ENCODE data around the gene TXNDC17. TPM values are rescaled to one million over a fixed set of nuclear protein-coding genes. Genes with fewer than 3 reads are reported as not detected.
"Not testable (repeated sequence)": the region's sequence is repeated elsewhere in the genome, so short reads cannot be mapped to it uniquely, and the experiment has no call there.

The TXNDC17 gene
- total and polyA plus RNA-seq, 7 donors, result 27.5 to 159 (median 41.1) TPM

- Histone ChIP-seq H3K27ac (no peak overlapping the region), H3K36me3 (ENCODE audit: insufficient read depth in 1 of 2, low read depth in 1 of 2) (no peaks in the 10 kb centered on the region), H3K4me3 (no peak overlapping the region), H3K4me1 (no peaks in the 10 kb centered on the region), H3K27me3 (ENCODE audit: insufficient read depth in 3 of 3, low read length in 2 of 3) (peaks cover 0 to 27% (median 9%) of the 10 kb centered on the region in 3 donors), H3K9me3 (no peaks in the 10 kb centered on the region)
- DNase-seq, result no peak
- no peak for TF ChIP-seq CTCF (IDR thresholded peaks at IDR 0.05)
- intact Hi-C loops (cut with DNase I), result loop anchor here in 1 of 2 donors (10.0 kb wide), 1 partner anchor 345 kb away; no protein-coding TSS in a partner anchor
- 67 to 73% (median 68%) methylated on average over 9 of the region's 9 CpGs for WGBS, 3 donors
- ATAC-seq, result no peak
These were observed 19.2 kb downstream of the TXNDC17 start for GRCh38 chr17:6660101-6660500.

GRCh38 chr17:6660805-6661463, 20.1 kb downstream of the TXNDC17 start:
- Histone ChIP-seq H3K4me3 (no peak overlapping the region), H3K36me3 (ENCODE audit: insufficient read depth in 1 of 2, low read depth in 1 of 2) (no peaks in the 10 kb centered on the region), H3K9me3 (no peaks in the 10 kb centered on the region), H3K27ac (no peak overlapping the region), H3K27me3 (ENCODE audit: insufficient read depth in 3 of 3, low read length in 2 of 3) (peaks cover 0 to 26% (median 7%) of the 10 kb centered on the region in 3 donors), H3K4me1 (no peaks in the 10 kb centered on the region)
- DNase-seq (no peak), ATAC-seq (no peak)
- TF ChIP-seq CTCF (IDR thresholded peaks at IDR 0.05), result no peak
- 28 to 42% (median 39%) methylated on average over 9 to 11 of the region's 11 CpGs for WGBS, 3 donors
- intact Hi-C loops (cut with DNase I), result loop anchor here in 1 of 2 donors (10.0 kb wide), 1 partner anchor 344 kb away; no protein-coding TSS in a partner anchor

- whole genome bisulfite sequencing, 3 donors, result 64 to 68% (median 66%) methylated on average over 2 of the region's 2 CpGs
- no peaks in the 10 kb centered on the region for H3K36me3 ChIP-seq (ENCODE audit: insufficient read depth in 1 of 2, low read depth in 1 of 2)
- H3K9me3 ChIP-seq, result no peaks in the 10 kb centered on the region
- H3K27ac ChIP-seq, result no peak overlapping the region
- H3K4me1 ChIP-seq, result no peaks in the 10 kb centered on the region
- ATAC-seq (no peak), DNase-seq (no peak)
- no peak overlapping the region for H3K4me3 ChIP-seq
- no peak for TF ChIP-seq CTCF (IDR thresholded peaks at IDR 0.05)
- intact Hi-C loops (cut with DNase I), result loop anchor here in 1 of 2 donors (10.0 kb wide), 1 partner anchor 343 kb away; no protein-coding TSS in a partner anchor
- peaks cover 0 to 26% (median 7%) of the 10 kb centered on the region in 3 donors for H3K27me3 ChIP-seq (ENCODE audit: insufficient read depth in 3 of 3, low read length in 2 of 3)
These were observed 20.6 kb downstream of the TXNDC17 start for GRCh38 chr17:6661464-6661848.

- H3K36me3 ChIP-seq (ENCODE audit: insufficient read depth in 1 of 2, low read depth in 1 of 2); DNase-seq; H3K27ac ChIP-seq; H3K4me1 ChIP-seq; H3K9me3 ChIP-seq; ATAC-seq; H3K4me3 ChIP-seq: not testable (repeated sequence)
- intact Hi-C loops (cut with DNase I), result loop anchor here in 1 of 2 donors (10.0 kb wide), 1 partner anchor 342 kb away; no protein-coding TSS in a partner anchor
- H3K27me3 ChIP-seq (ENCODE audit: insufficient read depth in 3 of 3, low read length in 2 of 3), result peaks cover 0 to 18% (median 5%) of the 10 kb centered on the region in 3 donors
- 87 to 89% (median 88%) methylated on average over 14 of the region's 14 CpGs for WGBS, 3 donors
These were observed 22.3 kb downstream of the TXNDC17 start for GRCh38 chr17:6663200-6663599.

DNA sequence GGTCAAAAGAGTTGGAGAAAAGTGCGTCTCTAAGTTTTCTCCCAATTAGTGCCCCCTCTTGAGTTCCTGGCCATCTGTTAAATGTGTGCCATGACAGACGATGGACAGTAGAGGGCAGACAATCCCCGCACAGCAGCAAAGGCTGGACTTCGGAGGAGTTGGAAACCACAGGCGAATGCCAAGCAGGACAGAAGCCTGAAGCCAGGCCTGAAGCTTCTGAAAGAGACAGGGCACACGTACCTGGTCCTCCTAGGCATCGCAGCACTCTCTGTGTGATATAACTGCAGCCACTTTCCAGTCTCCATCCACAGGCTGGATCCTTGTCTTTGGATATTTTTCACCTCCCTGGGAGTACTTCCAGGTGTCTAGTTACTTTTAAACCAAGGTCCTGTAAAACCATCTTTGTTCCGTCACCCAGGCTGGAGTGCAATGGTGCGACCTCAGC, 25.2 kb downstream of the TXNDC17 start:
- Histone ChIP-seq H3K27ac (no peak overlapping the region), H3K27me3 (ENCODE audit: insufficient read depth in 3 of 3, low read length in 2 of 3) (peaks cover 0 to 13% (median 3%) of the 10 kb centered on the region in 3 donors), H3K9me3 (no peaks in the 10 kb centered on the region), H3K36me3 (ENCODE audit: insufficient read depth in 1 of 2, low read depth in 1 of 2) (no peaks in the 10 kb centered on the region), H3K4me3 (no peak overlapping the region), H3K4me1 (no peaks in the 10 kb centered on the region)
- peak; percentile 61 to 79 for DNase-seq
- peak; percentile 79 for TF ChIP-seq CTCF (IDR thresholded peaks at IDR 0.05)
- peak; percentile 89 to 95 (median 94) for ATAC-seq
- WGBS, 3 donors, result 14 to 19% (median 19%) methylated on average over 9 of the region's 9 CpGs
- intact Hi-C loops (cut with DNase I), result loop anchor here (2.0 to 10.0 kb wide), 3 partner anchors 177 to 339 kb away; no protein-coding TSS in a partner anchor

Measured in psoas muscle (tissue), 8 donors.